SK-N-SH treated with all-trans-retinoic acid at 6 μM for 48 hours (cell line): ENCODE data around the gene MVD.
"Not testable (repeated sequence)": the region's sequence is repeated elsewhere in the genome, so short reads cannot be mapped to it uniquely, and the experiment has no call there.

Experiments used
- ARNTL ChIP-seq: fragments of 450-650 bp; formaldehyde crosslinking; IDR thresholded peaks from 2 replicates; pipeline ENCODE4 v1.5.0; 2020; ENCODE audit warnings: low read depth, mild to moderate bottlenecking, moderate library complexity, borderline replicate concordance
- CREB5 ChIP-seq: fragments of 250-450 bp; sonication (Bioruptor Pico); IDR thresholded peaks from 2 replicates; pipeline ENCODE4 v1.5.1; 2020; ENCODE audit warnings: low read depth, mild to moderate bottlenecking, moderate library complexity
- GLIS3 ChIP-seq: fragments of 250-450 bp; sonication (Bioruptor Pico); IDR thresholded peaks from 2 replicates; pipeline ENCODE4 v1.5.0; 2020; ENCODE audit warnings: mild to moderate bottlenecking, moderate library complexity
- ISL1 ChIP-seq: fragments of 250-450 bp; sonication (Bioruptor Pico); IDR thresholded peaks from 2 replicates; pipeline ENCODE4 v2.1.2; 2022; ENCODE audit warnings: mild to moderate bottlenecking, moderate library complexity
- OSR1 ChIP-seq: fragments of 250-450 bp; sonication (Bioruptor Pico); IDR thresholded peaks from 2 replicates; pipeline ENCODE4 v1.8.0; 2022; ENCODE audit warnings: moderate library complexity, mild to moderate bottlenecking, inconsistent platforms
- SNAI2 ChIP-seq: fragments of 250-450 bp; sonication (Bioruptor Pico); IDR thresholded peaks from 2 replicates; pipeline ENCODE4 v1.5.0; 2020; ENCODE audit warnings: mild to moderate bottlenecking, moderate library complexity
- ZNF565 ChIP-seq: fragments of 450-650 bp; formaldehyde crosslinking; conservative IDR thresholded peaks from 2 replicates; pipeline ENCODE4 v1.5.0; 2020; ENCODE audit warnings: low read depth, mild to moderate bottlenecking, moderate library complexity

- TF ChIP-seq SNAI2 (CRISPR knock-in tag); ARNTL (CRISPR knock-in tag); ZNF565 (CRISPR knock-in tag); CREB5; GLIS3 (CRISPR knock-in tag); ISL1 (CRISPR knock-in tag); OSR1: not testable (repeated sequence)
Measured at GRCh38 chr16:88609426-88609825, 53.5 kb downstream of the MVD start.
